IMR-90 (cell line): ENCODE results near the gene ATP2B1. TPM values are rescaled to one million over a fixed set of nuclear protein-coding genes. Genes with fewer than 3 reads are reported as not detected.

Experiments used
- ATAC-seq: fragments of 200-7000 bp; cut with Tn5 transposase; 2 replicates; pipeline ENCODE4 v1.9.1; 2020; ENCODE audit warnings: low read depth, mild to moderate bottlenecking, moderate library complexity
- BruUV-seq: library from RNA; stranded (reverse); fragments of 400-500 nt; replicated peaks from 2 replicates; lab custom pipeline; 2021; lab: Mats Ljungman, UMichigan
- CTCF ChIA-PET: fragments of 300-600 bp; formaldehyde crosslinking; extraction: SDS; loops from one replicate; lab custom pipeline; 2021; ENCODE audit warnings: antibody characterized with exemption; lab: Yijun Ruan, JAX
- POLR2A ChIA-PET: fragments of 300-600 bp; sonication (Branson Sonifier 250); formaldehyde crosslinking; loops from one replicate; lab custom pipeline; 2022; ENCODE audit warnings: antibody characterized with exemption; ENCODE audit not compliant: unreplicated experiment; lab: Charles Lee
- DNase-seq: peaks from one replicate; pipeline ENCODE4 v3.0.0; 2013
- H2AFZ ChIP-seq: replicated peaks from 2 replicates; pipeline ENCODE3; 2013; ENCODE audit warnings: low read length, mild to moderate bottlenecking; ENCODE audit not compliant: poor library complexity
- H2AK5ac ChIP-seq: 2 replicates; pipeline ENCODE4 v1.6.1; 2013; ENCODE audit warnings: low read depth, low read length, inconsistent platforms
- H2AK9ac ChIP-seq: replicated peaks from 2 replicates; pipeline ENCODE3; 2013; ENCODE audit warnings: mild to moderate bottlenecking, low read depth, low read length, moderate library complexity; ENCODE audit not compliant: poor library complexity
- H2BK120ac ChIP-seq: 2 replicates; pipeline ENCODE4 v1.6.1; 2013; ENCODE audit warnings: low read depth, low read length, inconsistent platforms
- H2BK15ac ChIP-seq: 3 replicates; pipeline ENCODE4 v1.6.1; 2013; ENCODE audit warnings: low read depth, low read length, inconsistent platforms
- H2BK20ac ChIP-seq: 2 replicates; pipeline ENCODE4 v1.6.1; 2013; ENCODE audit warnings: low read depth, mild to moderate bottlenecking, inconsistent platforms, low read length, moderate library complexity
- H2BK5ac ChIP-seq: 2 replicates; pipeline ENCODE4 v1.6.1; 2013; ENCODE audit warnings: mild to moderate bottlenecking, low read depth, low read length, inconsistent platforms; ENCODE audit not compliant: poor library complexity, severe bottlenecking
- H3K14ac ChIP-seq: replicated peaks from 2 replicates; pipeline ENCODE4 v1.6.1; 2013; ENCODE audit warnings: low read depth, low read length, inconsistent platforms
- H3K18ac ChIP-seq: 2 replicates; pipeline ENCODE4 v1.6.1; 2013; ENCODE audit warnings: low read depth, low read length, control low read depth
- H3K23ac ChIP-seq: 2 replicates; pipeline ENCODE4 v1.6.1; 2013; ENCODE audit warnings: low read depth, low read length, inconsistent platforms
- H3K27ac ChIP-seq: 2 replicates; pipeline ENCODE4 v1.5.1; 2013; ENCODE audit warnings: mild to moderate bottlenecking, control low read depth, low read length; ENCODE audit not compliant: insufficient read depth
- H3K27me3 ChIP-seq: 2 replicates; pipeline ENCODE4 v1.6.1; 2013; ENCODE audit warnings: low read length; ENCODE audit not compliant: control insufficient read depth, insufficient read depth
- H3K36me3 ChIP-seq: 2 replicates; pipeline ENCODE4 v1.6.1; 2013; ENCODE audit warnings: low read length, mixed read lengths; ENCODE audit not compliant: control insufficient read depth, insufficient read depth
- H3K4ac ChIP-seq: 2 replicates; pipeline ENCODE4 v1.6.1; 2013; ENCODE audit warnings: low read depth, low read length, inconsistent platforms
- H3K4me1 ChIP-seq: 2 replicates; pipeline ENCODE4 v1.6.1; 2013; ENCODE audit warnings: low read length, mixed read lengths; ENCODE audit not compliant: control insufficient read depth, insufficient read depth
- H3K4me2 ChIP-seq: 2 replicates; pipeline ENCODE4 v1.6.1; 2013; ENCODE audit warnings: low read depth, mild to moderate bottlenecking, control low read depth, low read length, moderate library complexity
- H3K4me3 ChIP-seq: 2 replicates; pipeline ENCODE4 v1.5.1; 2013; ENCODE audit warnings: low read depth, mild to moderate bottlenecking, control low read depth, low read length, moderate library complexity; ENCODE audit not compliant: insufficient read depth
- H3K56ac ChIP-seq: 2 replicates; pipeline ENCODE4 v1.6.1; 2013; ENCODE audit warnings: low read length, inconsistent platforms; ENCODE audit not compliant: insufficient read depth; ENCODE audit errors: extremely low read depth
- H3K79me1 ChIP-seq, 2 experiments: 2 replicates each; pipeline ENCODE4 v1.6.1; 2013; ENCODE audit warnings: low read length in 2 of 2, inconsistent platforms in 1 of 2, low read depth in 1 of 2
- H3K9ac ChIP-seq: 2 replicates; pipeline ENCODE4 v1.6.1; 2013; ENCODE audit warnings: low read depth, low read length, control low read depth
- H3K9me1 ChIP-seq: 2 replicates; pipeline ENCODE4 v1.6.1; 2013; ENCODE audit warnings: low read length, inconsistent platforms; ENCODE audit not compliant: insufficient read depth
- H3K9me3 ChIP-seq: 2 replicates; pipeline ENCODE4 v1.6.1; 2013; ENCODE audit warnings: low read length; ENCODE audit not compliant: control insufficient read depth, insufficient read depth
- H4K20me1 ChIP-seq: 2 replicates; pipeline ENCODE4 v1.6.1; 2013; ENCODE audit warnings: low read length, inconsistent platforms; ENCODE audit not compliant: insufficient read depth
- H4K5ac ChIP-seq: 2 replicates; pipeline ENCODE4 v1.6.1; 2013; ENCODE audit warnings: mild to moderate bottlenecking, low read depth, low read length, control low read depth
- H4K8ac ChIP-seq, 2 experiments: 2 replicates each; pipeline ENCODE4 v1.6.1; 2013; ENCODE audit warnings: low read depth in 2 of 2, low read length in 2 of 2, control low read depth in 1 of 2, inconsistent platforms in 1 of 2
- H4K91ac ChIP-seq: 2 replicates; pipeline ENCODE4 v1.6.1; 2013; ENCODE audit warnings: low read depth, low read length, inconsistent platforms; ENCODE audit not compliant: insufficient read depth
- BHLHE40 ChIP-seq: fragments of 150-350 bp; IDR thresholded peaks from 2 replicates; pipeline ENCODE4 v1.6.1; 2016; ENCODE audit warnings: mild to moderate bottlenecking, low read depth, low read length
- CEBPB ChIP-seq: IDR thresholded peaks from 2 replicates; pipeline ENCODE4 v1.6.1; 2012; ENCODE audit warnings: low read depth, low read length, improper control_type of control experiment
- CHD1 ChIP-seq: IDR thresholded peaks from 2 replicates; pipeline ENCODE4 v1.6.1; 2012; ENCODE audit warnings: low read depth, low read length, improper control_type of control experiment
- FOS ChIP-seq: fragments of 150-350 bp; IDR thresholded peaks from 2 replicates; pipeline ENCODE4 v1.6.1; 2016; ENCODE audit warnings: low read depth, low read length
- MAFK ChIP-seq: IDR thresholded peaks from 2 replicates; pipeline ENCODE4 v1.6.1; 2012; ENCODE audit warnings: low read depth, low read length, improper control_type of control experiment
- MAZ ChIP-seq: IDR thresholded peaks from 2 replicates; pipeline ENCODE4 v1.6.1; 2012; ENCODE audit warnings: low read depth, mild to moderate bottlenecking, low read length, improper control_type of control experiment, moderate library complexity, borderline replicate concordance
- MXI1 ChIP-seq: IDR thresholded peaks from 2 replicates; pipeline ENCODE4 v1.6.1; 2012; ENCODE audit warnings: low read depth, mild to moderate bottlenecking, low read length, moderate library complexity, borderline replicate concordance
- NFE2L2 ChIP-seq: fragments of 150-350 bp; IDR thresholded peaks from 2 replicates; pipeline ENCODE4 v1.6.1; 2016; ENCODE audit warnings: low read depth, mild to moderate bottlenecking, low read length
- POLR2A ChIP-seq: IDR thresholded peaks from 2 replicates; pipeline ENCODE4 v1.6.1; 2012; ENCODE audit warnings: mild to moderate bottlenecking, low read depth, low read length
- RAD21 ChIP-seq: IDR thresholded peaks from 2 replicates; pipeline ENCODE4 v1.6.1; 2012; ENCODE audit warnings: low read length, improper control_type of control experiment
- RCOR1 ChIP-seq: IDR thresholded peaks from 2 replicates; pipeline ENCODE4 v1.6.1; 2012; ENCODE audit warnings: mild to moderate bottlenecking, low read length, improper control_type of control experiment; ENCODE audit not compliant: insufficient replicate concordance
- RFX5 ChIP-seq: IDR thresholded peaks from 2 replicates; pipeline ENCODE4 v1.8.0; 2012; ENCODE audit warnings: low read depth, mild to moderate bottlenecking, low read length, moderate library complexity
- SMC3 ChIP-seq: fragments of 150-350 bp; IDR thresholded peaks from 2 replicates; pipeline ENCODE4 v1.6.1; 2016; ENCODE audit warnings: low read depth, mild to moderate bottlenecking, antibody characterized with exemption, low read length, moderate library complexity
- WGBS, 2 experiments: methylation state at CpG; one replicate each; pipeline versions ENCODE4 v1.1.5 to v1.1.7; 2013; ENCODE audit warnings: missing lambda C conversion rate in 2 of 2; ENCODE audit not compliant: insufficient read length in 1 of 2; ENCODE audit errors: extremely low coverage in 2 of 2; 5-methylcytosine and 5-hydroxymethylcytosine counted together
- dilution Hi-C: fragments of 300-500 bp; cut with HindIII; formaldehyde crosslinking; loops from one replicate; pipeline ENCODE4 v1.14.3; 2018; ENCODE audit warnings: low sequenced_read_pairs; ENCODE audit not compliant: unreplicated experiment
- in situ Hi-C: fragments of 300-500 bp; cut with MboI; formaldehyde crosslinking; loops from 3 replicates; pipeline ENCODE4 v1.14.3; 2019; ENCODE audit warnings: low sequenced_read_pairs, inconsistent platforms, mixed read lengths
- intact Hi-C: fragments of 100-400 bp; cut with micrococcal nuclease; formaldehyde crosslinking; loops from 2 replicates; pipeline ENCODE4 v1.10.0; 2022
- polyA plus RNA-seq, 3 experiments: library from polyadenylated mRNA; depleted of rRNA; stranded (reverse); fragments of >200 nt; gene quantifications; 2 replicates each; pipeline ENCODE4 v1.2.3, GENCODE V29; 2012; ENCODE audit warnings: low replicate concordance in 1 of 3
- total RNA-seq: library from RNA; depleted of rRNA; stranded (reverse); fragments of >200 nt; gene quantifications from 2 replicates; pipeline ENCODE4 v1.2.3, GENCODE V29; 2012
- TF ChIP-seq, protein P1 (sequence below): conservative IDR thresholded peaks from 2 replicates; pipeline ENCODE4 v1.5.1; 2012; ENCODE audit warnings: mild to moderate bottlenecking, low read depth, low read length, improper control_type of control experiment
- TF ChIP-seq, protein P2 (sequence below): fragments of 150-350 bp; IDR thresholded peaks from 2 replicates; pipeline ENCODE4 v1.6.1; 2017; ENCODE audit warnings: mild to moderate bottlenecking, antibody characterized with exemption, low read length, low read depth
- TF ChIP-seq, protein P3 (sequence below): fragments of 150-350 bp; IDR thresholded peaks from 2 replicates; pipeline ENCODE4 v1.6.1; 2016; ENCODE audit warnings: low read depth, mild to moderate bottlenecking, low read length, moderate library complexity, borderline replicate concordance

ATP2B1 gene
- total and polyA plus RNA-seq, 2 of the 4 experiments (the other 2 are of a cell fraction): 9.9 to 32.6 TPM

DNA sequence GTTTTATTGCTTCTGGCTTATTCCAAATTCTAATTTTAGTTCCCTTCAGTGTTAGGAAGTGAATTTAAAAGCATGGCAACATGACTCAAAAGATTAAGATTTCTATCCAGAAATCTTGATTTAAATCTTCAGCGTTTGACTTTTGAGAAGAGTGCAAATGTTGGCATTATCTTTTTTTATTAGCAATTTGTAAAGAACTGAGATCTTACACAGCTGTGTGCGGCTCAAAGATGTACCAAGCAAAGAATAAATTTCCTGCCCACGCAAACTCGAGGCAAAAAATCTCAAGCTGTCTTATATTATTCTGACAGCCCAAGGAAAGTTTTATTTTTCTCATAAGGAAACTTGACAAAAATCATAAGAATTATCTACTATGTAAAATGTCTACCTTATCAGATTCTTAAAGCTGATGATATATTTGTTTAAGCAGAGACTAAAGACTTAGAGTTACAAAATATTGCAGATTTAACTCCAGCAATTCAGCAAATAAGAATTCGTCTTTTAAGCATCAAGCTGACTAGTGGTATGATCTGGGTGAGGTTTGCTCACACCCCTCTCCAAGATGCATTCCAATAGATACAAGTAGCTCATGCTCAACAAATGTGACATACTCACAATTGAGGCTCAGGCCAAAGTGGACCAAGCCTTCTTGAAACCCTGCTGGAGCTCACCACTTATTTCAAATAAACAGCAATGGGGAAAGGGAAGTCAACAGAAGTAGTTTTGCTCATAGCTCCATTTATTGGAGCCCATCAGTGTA, 135.4 kb downstream of the ATP2B1 start:
- no peak overlapping the region for H4K5ac ChIP-seq

More for the DNA sequence above, 135.4 kb downstream of the ATP2B1 start:
- Histone ChIP-seq H4K20me1 (no peaks in the 10 kb centered on the region), H2AK9ac (no peak overlapping the region), H3K4me2 (no peak overlapping the region), H3K27me3 (no peaks in the 10 kb centered on the region), H3K56ac (no peak overlapping the region), H2BK20ac (no peak overlapping the region), H3K14ac (no peak overlapping the region), H3K9me3 (no peaks in the 10 kb centered on the region), H3K4me3 (no peak overlapping the region), H4K91ac (no peak overlapping the region), H3K4me1 (peaks cover 11% of the 10 kb centered on the region), H3K36me3 (no peaks in the 10 kb centered on the region), H2AFZ (no peak overlapping the region), H3K9ac (no peak overlapping the region), H4K8ac (no peak overlapping the region), H3K27ac (no peak overlapping the region), H3K18ac (no peak overlapping the region), H3K9me1 (no peaks in the 10 kb centered on the region), H3K23ac (no peak overlapping the region), H2BK15ac (no peak overlapping the region), H3K4ac (no peak overlapping the region), H2AK5ac (no peak overlapping the region), H2BK120ac (no peak overlapping the region), H2BK5ac (no peak overlapping the region), H3K79me1 (no peaks in the 10 kb centered on the region)
- BruUV-seq: no TSS peak
- CTCF ChIA-PET: no interaction called here
- ATAC-seq (no peak), DNase-seq (no peak)
- no CpG with 5 or more reads among the region's 5 CpGs for WGBS, 2 experiments
- intact Hi-C loops (no loop called here), in situ Hi-C loops (no loop called here), dilution Hi-C loops (no loop called here)
- POLR2A ChIA-PET: interaction anchor here (0.5 to 0.7 kb wide), 2 partner anchors 23 to 394 kb away, joined by 3 to 17 read pairs; no protein-coding TSS in a partner anchor
- TF ChIP-seq RAD21: no peak
- TF ChIP-seq, protein P1, sequence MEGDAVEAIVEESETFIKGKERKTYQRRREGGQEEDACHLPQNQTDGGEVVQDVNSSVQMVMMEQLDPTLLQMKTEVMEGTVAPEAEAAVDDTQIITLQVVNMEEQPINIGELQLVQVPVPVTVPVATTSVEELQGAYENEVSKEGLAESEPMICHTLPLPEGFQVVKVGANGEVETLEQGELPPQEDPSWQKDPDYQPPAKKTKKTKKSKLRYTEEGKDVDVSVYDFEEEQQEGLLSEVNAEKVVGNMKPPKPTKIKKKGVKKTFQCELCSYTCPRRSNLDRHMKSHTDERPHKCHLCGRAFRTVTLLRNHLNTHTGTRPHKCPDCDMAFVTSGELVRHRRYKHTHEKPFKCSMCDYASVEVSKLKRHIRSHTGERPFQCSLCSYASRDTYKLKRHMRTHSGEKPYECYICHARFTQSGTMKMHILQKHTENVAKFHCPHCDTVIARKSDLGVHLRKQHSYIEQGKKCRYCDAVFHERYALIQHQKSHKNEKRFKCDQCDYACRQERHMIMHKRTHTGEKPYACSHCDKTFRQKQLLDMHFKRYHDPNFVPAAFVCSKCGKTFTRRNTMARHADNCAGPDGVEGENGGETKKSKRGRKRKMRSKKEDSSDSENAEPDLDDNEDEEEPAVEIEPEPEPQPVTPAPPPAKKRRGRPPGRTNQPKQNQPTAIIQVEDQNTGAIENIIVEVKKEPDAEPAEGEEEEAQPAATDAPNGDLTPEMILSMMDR: no peak
- TF ChIP-seq CHD1: no peak
- TF ChIP-seq RCOR1: no peak
- TF ChIP-seq POLR2A: no peak
- TF ChIP-seq MXI1: no peak
- TF ChIP-seq, protein P2, sequence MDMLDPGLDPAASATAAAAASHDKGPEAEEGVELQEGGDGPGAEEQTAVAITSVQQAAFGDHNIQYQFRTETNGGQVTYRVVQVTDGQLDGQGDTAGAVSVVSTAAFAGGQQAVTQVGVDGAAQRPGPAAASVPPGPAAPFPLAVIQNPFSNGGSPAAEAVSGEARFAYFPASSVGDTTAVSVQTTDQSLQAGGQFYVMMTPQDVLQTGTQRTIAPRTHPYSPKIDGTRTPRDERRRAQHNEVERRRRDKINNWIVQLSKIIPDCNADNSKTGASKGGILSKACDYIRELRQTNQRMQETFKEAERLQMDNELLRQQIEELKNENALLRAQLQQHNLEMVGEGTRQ: no peak
- no peak for TF ChIP-seq MAFK
- no peak for TF ChIP-seq MAZ
- TF ChIP-seq BHLHE40: no peak
- TF ChIP-seq FOS: no peak
- no peak for TF ChIP-seq RFX5
- no peak for TF ChIP-seq SMC3
- TF ChIP-seq, protein P3, sequence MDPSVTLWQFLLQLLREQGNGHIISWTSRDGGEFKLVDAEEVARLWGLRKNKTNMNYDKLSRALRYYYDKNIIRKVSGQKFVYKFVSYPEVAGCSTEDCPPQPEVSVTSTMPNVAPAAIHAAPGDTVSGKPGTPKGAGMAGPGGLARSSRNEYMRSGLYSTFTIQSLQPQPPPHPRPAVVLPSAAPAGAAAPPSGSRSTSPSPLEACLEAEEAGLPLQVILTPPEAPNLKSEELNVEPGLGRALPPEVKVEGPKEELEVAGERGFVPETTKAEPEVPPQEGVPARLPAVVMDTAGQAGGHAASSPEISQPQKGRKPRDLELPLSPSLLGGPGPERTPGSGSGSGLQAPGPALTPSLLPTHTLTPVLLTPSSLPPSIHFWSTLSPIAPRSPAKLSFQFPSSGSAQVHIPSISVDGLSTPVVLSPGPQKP: no peak
- TF ChIP-seq CEBPB: no peak
- no peak for TF ChIP-seq NFE2L2
